NOMO-1 treated with DMSO at 0.1 percent for 48 hours (cell line): Measurements from ENCODE around the gene TKFC.

Experiments used
- DNase-seq: peaks from one replicate; lab custom pipeline; 2025; ENCODE audit not compliant: unreplicated experiment; lab: John Stamatoyannopoulos, UW

The TKFC gene

DNA sequence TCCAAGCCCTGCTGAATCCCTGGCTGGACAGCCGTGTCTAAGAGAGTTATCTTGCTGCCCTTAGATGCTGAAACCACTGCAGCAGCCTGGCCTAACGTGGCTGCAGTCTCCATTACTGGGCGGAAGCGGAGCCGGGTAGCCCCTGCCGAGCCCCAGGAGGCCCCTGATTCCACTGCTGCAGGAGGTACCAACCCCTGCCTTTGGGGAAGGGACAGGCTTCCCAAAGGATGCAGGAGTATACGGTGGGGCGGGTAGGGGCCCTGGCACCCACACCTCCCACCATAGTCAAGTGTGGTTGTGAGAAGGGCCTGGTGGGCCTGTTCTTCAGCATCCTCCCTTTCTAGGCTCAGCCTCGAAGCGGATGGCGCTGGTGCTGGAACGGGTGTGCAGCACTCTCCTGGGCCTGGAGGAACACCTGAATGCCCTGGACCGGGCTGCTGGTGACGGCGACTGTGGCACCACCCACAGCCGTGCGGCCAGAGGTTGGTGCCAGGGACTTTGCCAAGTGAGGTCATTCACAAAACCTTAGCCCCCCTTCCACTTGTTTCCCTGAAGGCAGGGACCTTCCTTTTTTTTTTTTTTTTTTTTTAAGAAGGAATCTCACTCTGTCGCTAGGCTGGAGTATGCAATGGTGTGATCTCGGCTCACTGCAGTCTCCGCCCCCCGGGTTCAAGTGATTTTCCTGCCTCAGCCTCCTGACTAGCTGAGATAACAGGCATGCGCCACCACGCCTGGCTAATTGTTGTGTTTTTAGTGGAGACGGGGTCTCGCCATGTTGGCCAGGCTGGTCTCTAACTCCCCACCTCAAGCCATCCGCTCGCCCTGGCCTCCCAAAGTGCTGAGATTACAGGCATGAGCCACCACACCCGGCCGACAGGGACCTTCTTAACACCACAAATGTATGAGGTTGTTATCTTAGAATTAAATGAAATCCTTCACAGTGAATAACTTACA lies 11.0 kb downstream of the TKFC start:
- DNase-seq = no peak

DNA sequence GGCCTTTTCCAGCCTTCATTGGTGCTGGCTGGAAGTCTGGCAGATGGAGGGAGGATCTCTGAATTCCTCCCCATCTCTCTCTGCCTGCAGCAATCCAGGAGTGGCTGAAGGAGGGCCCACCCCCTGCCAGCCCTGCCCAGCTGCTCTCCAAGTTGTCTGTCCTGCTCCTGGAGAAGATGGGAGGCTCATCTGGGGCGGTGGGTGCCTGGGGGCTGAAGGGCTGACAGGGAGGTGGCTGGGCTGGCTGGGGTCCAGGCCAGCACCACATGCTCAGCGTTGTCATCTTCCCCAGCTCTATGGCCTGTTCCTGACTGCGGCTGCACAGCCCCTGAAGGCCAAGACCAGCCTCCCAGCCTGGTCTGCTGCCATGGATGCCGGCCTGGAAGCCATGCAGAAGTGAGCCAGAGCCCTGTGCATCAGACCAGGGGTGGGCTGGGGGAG lies 12.2 kb downstream of the TKFC start:
- no peak for DNase-seq

DNA sequence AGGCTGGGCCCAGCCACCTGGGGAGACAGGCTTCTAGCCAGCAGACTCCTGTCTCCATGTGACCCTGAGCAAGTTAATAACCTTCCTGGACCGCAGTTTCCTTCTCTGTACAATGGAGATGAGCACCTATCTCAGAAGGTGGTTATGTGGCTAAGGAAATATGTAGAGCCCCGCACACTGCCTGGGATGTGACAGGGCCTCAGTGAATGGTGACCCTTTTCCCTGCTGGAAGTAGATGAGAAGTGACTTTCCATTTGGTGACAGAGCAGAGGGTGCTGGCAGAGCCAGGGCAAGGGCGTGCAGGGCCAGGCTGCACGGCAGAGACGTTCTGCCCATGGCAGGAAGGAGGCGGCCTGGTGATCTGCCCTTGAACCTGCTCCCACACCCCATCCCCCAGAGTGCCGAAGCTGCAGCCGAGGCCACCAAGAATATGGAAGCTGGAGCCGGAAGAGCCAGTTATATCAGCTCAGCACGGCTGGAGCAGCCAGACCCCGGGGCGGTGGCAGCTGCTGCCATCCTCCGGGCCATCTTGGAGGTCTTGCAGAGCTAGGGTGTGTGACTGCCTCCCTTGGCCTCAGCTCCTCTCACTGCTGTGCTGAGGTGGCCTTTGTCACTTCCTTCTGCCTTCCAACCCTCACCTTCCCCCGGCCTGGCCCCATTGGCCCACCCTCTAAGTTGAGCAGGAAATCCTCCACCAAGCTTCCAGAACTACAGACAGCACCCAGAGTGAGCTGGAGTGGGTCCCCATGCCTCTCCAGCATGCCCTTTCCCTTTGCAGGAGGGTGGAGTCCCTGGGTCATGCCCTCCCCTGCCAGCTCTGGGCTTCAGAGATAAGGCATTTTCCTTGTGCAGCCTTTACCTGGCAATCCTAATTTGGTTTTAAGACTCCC lies 13.2 kb downstream of the TKFC start:
- DNase-seq = no peak

DNA sequence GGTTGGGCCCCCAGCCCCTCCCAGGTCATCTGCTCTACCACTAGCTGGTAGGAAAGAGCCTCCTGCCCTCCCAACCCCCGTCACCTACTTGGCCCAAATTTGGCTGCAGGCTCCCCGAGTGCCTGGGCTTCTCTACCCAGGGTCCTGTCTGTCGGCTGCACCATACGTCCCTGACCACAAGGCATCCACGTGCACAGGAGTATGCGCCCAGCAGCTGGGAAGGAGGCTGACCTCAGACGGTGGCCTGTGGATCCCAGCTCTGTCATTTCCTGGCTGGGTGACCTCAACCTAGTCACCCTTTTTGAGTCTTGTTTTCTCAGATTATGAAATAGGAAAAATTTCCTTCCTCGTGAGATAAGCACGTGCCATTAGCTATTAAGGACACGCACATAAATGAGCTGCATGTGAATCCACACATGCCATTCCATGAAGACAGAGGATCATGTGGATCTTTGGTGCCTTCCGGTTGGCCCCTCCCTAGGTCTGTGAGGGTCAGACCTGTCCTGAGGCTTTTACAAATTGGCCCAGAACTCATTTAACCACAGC lies 15.0 kb downstream of the TKFC start:
- no peak for DNase-seq

DNA sequence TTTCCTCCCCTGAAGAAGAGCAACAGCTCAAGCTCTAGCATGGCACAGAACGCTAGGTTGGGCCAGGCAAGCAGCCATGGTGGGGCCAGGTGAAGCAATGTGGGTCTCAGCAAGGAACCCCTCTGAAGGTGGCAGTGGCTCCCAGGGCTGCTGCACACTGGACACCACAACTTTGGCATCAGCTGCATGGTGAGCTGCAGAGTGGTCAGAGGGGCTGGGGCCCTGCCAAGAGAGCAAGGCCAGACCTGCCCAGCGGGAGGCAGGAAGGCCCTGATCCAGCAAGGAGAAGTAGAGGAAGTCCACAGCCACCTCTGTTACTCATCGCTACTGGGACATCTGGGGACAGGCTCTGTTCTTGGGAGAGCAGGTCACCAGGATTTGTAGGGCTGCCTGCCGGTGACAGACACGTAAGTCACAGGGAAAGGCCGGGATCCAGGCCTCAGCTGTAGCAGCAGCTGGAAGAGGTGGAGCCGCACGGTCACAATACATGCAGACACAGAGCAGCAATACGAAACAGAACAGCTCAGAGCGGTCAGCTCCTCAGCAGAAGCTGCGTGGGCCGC lies 16.2 kb downstream of the TKFC start:
- no peak for DNase-seq

DNA sequence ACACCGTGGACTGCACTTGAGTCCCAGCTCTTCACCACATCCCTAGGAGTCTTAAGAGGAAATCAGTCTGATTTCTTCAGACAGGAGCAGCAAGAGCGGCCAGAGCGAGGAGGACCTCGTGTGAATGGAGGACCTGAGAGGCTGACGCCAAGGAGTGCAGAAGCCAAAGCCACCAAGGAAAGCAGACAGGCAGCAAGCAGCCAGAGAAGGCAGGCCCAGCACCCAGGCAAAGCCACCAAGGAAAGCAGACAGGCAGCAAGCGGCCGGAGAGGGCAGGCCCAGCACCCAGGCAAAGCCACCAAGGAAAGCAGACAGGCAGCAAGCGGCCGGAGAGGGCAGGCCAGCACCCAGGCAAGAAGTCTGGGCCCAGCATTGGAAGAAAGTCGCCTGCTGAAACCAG lies 16.9 kb downstream of the TKFC start:
- DNase-seq = no peak

DNA sequence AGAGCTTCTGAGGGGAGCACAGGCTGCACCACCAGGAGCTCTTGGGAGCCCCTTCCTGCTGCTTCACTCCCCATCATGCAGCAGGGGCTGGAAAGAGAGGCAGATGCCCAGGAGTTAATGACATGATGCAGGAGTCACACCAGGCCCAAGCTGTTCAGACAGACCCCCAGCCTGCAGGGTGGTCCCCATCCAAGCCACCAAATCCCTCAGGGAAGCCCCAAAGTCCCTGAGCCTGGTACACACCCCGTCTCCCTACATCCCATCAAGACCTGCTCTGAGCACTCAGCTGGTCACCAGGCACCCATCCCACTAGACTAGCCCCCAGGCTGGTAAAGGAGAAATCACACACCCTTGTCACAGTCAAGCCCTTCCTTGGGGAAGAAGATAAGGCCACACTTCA lies 17.3 kb downstream of the TKFC start:
- DNase-seq = no peak

DNA sequence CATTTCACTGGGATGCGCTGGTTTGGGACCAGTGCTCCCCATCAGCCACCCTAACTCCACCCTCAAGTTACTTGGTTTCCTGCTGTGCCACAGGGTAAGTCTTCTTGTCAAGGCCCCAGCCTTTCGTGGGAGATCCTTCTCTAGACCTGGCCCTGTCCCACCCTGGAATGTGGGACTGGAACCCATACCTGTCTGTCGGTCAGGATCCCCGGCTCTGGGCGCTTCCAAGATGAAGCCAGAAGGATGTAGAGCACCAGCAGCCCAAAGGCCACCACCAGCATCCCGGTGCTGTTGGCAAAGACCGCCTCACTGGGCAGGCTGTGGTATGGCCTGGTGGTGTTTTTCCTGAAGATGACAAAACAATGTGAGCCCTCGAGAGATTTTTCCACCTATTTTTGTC lies 17.8 kb downstream of the TKFC start:
- DNase-seq = no peak

DNA sequence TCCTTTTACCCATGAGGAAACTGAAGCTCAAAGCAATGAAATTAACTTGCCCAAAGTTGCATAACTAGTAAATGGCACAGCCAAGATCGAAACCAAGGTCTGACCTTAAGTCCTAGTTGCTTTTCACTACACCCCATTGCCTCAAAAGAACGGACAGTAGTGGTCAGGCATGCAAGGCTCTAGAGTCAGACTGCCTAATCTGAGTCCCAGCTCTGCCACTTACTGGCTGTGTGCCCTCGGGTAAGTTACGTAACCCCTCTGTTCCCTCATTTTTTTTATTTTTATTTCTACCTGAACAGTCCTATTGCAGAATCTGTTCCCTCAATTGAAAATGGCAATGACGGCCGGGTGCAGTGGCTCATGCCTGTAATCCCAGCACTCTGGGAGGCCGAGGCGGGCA lies 19.0 kb downstream of the TKFC start:
- DNase-seq = no peak

DNA sequence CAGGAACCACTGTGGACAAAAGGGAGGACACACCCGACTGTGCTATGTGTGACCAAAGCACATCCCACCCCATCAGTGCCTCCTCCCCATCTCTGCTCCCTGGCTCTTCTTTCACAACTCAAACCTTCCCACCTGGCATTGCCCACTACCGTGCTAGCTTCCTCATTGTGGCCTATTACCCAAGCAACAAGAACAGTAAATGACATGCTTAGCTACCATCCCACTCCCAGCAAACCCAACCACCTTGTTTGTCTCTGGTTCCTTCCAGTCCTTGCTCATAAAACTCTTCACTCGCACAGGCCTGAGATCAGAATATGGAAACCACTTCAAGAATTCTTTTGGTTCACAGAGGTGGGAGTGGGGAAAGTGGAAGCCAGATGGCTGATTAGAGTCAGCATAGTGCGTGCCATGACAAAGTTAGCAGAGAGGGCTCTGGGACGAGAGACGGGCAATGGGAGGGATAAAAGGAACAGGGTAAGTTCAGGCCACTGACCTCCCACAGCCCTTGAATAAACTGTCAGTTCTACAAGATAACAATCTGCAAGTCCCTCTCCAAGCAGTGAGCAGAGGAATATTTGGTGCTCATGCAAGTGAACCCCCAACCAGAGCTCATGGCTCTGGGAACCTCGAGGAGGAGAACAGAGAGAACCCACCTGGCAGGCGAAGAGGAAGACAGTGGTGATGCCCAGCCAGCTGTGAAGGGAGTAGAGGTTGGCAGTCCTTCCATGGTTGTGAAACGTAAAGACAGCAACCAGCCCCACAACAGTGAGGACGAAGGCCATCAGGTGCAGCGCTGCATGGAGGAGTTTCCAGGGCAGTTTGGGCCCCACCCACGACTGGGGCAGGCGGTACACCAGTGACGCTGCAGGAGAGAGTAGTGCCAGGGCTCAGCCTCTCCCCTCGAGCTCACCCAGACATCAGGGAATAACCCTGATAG lies 20.4 kb downstream of the TKFC start:
- DNase-seq = no peak

DNA sequence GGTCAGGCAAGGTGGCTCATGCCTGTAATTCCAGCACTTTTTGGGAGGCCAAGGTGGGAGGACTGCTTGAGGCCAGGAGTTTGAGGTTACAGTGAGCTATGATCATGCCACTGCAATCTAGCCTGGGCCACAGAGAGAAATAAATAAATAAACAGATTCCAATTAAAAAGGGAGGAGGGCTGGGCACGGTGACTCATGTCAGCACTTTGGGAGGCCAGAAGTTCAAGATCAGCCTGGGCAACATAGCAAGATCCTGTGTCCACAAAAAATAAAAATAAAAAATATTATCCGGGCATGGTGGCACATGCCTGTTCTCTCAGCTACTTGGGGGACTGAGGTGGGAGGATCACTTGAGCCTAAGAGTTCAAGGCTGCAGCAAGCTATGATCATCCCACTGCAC lies 21.2 kb downstream of the TKFC start:
- DNase-seq = no peak

DNA sequence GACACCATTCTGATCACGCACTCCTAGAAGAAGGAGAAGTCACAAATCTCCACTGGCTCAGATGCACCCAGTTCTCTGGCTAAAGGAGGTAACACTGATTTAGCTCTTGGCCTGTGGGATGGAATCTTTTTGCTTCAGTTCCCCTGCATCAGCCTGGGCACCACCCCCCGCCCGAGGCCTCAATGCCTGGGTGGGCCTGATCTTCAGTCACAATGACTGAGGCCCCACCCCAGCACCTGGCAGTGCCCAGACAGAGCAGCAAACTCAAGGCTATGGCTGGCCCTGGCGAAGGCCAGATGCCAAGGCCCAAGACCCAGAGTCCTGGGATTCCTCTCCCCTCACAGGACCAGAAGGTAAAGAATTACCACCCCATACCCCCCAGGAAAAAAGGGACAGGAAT lies 23.7 kb downstream of the TKFC start:
- DNase-seq = no peak

DNA sequence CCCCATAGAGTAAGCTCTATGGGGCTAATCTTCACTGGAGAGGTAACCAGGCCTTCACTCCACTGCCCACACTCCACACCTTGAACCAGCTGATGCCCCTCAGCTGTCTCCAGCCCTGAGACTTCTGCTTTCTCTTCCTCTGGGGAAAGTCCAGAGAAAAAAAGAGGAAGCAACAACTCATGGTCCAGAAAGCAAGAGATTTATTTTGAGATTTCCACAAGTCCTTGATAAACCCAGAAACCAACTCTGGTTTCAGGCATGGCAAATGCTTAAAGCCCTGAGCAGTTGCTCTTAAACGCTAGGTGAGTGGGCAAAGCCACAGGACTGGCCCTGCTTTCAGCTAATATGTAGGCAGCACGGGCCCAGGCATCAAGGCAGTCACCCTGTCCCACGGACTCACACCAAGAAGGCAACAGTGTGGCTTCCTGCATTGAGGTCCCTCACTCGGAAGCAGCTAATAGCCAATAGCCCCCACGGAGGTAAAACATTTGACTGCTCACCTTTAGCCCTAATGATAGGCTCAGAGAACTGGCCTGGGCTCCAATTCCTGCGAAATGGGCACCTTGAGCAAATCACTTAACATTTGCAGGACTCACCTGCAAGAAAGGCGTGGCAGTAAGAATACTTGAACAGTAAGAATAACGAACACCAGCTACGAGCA lies 24.3 kb downstream of the TKFC start:
- peak; percentile 90 for DNase-seq

DNA sequence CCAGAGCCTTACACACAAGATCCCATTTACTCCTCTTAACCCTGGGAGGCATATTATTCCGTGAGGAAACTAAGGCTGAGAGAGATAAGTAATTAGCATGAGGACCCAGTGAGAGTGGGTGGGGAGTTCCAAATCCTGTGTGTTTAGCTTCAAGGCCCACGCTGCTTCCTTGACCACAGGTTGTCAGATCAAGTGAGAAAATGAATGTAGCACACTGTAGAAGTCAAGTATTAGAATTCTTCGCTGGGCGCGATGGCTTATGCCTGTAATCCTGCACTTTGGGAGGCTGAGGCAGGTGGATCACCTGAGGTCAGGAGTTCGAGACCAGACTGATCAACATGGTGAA lies 24.8 kb downstream of the TKFC start:
- DNase-seq = no peak

DNA sequence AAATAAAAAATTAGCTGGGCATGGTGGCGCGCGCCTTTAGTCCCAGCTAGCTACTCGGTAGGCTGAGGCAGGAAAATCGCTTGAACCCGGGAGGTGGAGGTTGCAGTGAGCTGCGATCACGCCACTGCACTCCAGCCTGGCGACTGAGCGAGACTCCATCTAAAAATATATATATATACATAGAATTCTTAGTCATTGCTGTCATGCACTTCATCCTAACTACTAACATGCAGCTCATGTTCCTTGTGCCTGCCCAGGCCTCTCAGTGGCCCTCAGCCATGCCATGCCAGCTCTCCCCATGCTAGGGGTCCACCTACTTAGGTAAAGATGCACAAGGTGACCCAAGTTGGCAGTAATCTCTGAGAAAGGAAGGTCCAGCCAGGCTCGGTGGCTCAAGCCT lies 25.5 kb downstream of the TKFC start:
- no peak for DNase-seq

DNA sequence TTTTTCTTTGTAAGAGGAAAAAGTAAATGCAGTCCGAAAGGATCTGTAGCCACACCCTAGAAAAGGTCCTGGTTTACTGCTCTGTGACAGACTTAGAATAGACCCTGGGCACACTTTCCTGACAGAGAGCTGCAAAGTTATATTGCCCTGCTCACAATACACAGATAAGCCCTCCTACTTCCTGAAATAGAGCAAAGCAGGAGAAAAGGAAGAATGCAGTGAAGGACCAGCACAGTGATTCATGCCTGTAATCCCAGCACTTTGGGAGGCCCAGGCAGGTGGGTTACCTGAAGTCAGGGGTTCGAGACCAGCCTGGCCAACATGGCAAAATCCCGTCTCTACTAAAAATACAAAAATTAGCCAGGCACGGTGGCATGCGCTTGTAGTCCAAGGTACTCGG lies 26.5 kb downstream of the TKFC start:
- DNase-seq = peak; percentile 30

DNA sequence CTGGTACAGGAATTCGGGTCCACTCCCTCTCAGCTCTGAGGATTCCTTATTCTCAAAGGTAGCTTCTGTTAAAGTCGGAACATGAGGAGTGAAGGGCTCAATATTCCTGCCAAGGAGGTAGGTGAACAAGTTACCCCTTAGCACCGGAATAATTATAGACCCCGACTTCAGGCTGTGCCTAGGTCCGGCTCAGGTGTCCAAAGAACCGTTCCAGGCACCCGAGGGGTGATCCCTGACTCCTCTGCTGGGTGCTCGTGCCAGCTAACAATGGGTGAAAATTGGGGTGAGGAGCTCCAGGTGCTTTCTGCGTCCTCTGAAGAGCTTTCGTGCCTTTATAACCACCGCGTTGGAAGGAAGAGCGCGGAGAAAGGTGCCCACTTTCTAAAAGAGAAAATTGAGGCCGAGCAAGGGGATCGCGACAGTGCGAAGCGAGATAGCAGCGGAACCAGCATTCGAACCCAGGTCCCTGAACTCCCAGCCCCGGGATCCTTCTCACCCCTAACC lies 28.3 kb downstream of the TKFC start:
- DNase-seq = no peak

DNA sequence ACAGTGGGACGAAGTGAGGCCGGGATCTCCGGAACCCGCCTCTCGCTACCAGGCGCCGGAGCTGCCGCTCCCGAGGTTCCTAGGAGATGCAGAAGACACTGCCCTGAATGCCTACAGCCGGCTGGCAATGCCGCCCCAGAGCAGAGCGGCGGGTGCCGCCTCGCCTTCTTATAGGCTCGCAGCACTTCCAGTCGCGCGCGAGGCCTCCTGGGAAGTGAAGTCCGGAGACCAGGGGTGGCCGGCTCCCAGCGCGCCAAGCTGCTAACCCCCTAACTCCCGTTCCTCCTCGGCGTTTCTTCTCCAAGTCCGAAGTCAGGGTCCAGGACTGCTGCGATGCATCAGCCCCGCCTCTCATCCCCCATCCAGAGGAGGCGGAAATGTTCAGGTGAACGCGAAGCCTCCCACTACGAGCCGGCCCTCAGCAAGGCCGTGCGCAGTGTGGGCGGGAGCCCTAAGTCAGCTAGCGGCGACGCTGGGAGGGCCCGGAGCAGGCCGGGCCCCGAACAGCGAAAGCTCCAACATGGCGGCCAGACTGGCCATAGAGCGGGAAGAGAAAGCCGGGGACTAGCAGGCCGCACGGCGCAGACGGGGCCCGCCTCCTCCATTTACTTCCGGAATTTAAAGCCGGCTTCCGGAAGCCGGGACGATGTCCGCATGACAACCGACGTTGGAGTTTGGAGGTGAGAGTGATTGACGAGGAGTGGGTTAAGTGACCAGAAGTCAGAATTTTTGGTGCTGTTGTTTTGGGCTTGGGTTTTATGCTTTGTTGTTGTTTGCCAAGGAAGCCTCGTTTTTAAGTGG lies 28.9 kb downstream of the TKFC start, which contains the start of the genes CYB561A3 and TMEM138:
TSS of gene CYB561A3 (minus strand) at position 142 of the 801 bp plus-strand sequence. CDS start 5,169 bp downstream, outside the sequence.
TSS of gene TMEM138 (plus strand) at position 634 of the 801 bp plus-strand sequence. CDS start 2,017 bp downstream, outside the sequence.
- peak; percentile 97 for DNase-seq

DNA sequence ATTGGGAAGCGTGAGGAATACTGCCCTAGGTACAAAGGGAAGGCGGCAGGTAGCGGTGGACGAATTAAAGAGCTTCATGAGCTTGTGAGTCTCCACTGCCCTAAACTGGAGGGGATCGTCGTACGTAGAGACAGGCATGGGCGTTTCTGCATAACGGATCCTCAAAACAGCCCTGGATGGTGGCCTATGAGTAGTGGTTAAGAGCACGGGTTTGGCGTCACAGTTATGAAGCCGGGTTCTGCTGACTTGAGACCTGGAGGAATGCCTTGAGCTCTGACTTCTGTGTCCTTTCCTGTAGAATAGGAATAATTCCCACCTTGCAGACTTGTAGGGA lies 29.5 kb downstream of the TKFC start:
- peak; percentile 40 for DNase-seq
